ELR (cell line): Measurements from ENCODE around the gene GTPBP3.

Experiments
- DNase-seq: peaks from one replicate; pipeline ENCODE4 v3.0.0-alpha.2; 2015; ENCODE audit warnings: low read depth

The GTPBP3 gene

DNA sequence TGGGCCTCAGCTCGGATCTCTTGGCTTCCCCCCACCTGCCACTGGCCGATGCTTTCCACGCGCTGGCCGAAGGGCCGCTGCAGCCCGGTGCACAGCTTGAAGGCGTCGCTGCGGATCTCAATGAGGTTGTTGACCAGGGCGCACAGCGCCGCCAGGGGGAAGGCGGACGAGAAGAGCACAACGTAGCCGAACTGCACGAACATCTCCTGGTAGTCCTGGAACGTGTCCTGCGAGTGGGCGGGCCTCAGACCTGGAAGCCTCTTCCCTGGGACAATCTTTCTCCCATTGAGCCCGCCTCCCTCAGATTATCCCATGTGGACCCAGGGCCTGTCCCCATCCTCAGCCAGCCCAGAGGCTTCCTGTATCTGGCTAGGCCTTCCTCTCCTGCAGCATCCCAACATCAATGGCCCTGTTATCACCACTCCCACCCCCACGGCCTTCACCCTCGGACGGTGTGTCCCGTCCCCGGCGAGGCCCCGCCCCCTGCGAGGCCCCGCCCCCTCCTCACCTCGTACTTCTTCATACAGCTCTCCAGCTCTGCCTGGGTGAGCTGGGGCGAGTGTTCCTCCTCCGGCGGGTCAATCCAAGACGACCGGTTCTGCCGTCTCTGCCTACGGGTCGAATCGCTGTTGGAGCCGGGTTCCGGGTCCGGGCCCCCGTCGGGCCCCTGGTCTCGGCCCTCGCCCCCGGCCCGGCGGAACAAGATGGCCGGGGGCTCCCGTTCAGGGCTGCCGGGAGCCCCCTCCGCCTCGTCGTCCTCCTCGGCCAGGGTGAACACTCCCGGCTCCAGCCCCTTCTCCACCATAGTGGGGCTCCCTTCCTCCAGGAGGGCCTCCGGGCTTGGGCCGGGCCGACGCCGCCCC lies 9.5 kb upstream of the GTPBP3 start:
- DNase-seq = no peak

DNA sequence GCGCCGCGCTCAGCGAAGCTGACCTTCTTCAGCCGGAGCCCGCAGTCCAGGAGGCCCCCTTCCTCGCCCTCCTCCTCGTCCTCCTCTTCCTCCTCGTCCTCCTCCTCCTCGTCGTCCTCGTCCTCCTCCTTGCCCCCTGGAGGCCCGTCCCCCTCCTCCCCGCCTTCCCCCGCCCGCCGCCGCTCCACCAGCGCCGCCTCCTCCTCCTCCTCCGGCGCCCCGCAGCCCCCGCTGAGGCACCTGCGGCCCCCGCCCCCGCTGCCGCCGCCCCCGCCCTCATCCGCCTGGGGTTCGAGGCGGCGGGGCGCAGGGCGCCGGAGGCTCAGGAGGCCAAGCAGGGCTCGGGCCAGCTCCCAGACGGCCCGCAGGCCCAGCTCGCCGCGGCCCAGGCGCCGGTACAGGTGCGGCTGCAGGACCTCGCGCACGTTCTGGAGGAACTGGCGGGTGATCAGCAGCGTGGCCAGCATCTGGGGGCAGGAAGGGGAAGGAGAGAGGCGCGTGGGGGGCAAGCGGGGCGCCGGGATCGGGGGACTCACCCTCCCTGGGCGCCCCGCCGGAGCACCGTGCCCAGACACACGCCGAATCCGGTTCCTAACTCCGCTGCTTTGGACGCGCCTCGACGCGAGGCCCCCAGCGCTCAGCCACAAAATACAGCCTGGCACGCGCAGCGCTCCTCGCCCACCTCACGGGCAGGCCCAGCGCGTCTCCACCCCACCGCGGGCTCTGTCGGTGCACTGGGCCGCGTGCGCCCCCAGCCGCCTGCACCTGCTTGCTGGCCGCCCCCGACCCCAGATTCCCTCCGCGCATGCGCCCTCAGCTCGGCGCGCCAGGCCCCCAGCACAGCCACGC lies 8.6 kb upstream of the GTPBP3 start:
- DNase-seq = no peak

DNA sequence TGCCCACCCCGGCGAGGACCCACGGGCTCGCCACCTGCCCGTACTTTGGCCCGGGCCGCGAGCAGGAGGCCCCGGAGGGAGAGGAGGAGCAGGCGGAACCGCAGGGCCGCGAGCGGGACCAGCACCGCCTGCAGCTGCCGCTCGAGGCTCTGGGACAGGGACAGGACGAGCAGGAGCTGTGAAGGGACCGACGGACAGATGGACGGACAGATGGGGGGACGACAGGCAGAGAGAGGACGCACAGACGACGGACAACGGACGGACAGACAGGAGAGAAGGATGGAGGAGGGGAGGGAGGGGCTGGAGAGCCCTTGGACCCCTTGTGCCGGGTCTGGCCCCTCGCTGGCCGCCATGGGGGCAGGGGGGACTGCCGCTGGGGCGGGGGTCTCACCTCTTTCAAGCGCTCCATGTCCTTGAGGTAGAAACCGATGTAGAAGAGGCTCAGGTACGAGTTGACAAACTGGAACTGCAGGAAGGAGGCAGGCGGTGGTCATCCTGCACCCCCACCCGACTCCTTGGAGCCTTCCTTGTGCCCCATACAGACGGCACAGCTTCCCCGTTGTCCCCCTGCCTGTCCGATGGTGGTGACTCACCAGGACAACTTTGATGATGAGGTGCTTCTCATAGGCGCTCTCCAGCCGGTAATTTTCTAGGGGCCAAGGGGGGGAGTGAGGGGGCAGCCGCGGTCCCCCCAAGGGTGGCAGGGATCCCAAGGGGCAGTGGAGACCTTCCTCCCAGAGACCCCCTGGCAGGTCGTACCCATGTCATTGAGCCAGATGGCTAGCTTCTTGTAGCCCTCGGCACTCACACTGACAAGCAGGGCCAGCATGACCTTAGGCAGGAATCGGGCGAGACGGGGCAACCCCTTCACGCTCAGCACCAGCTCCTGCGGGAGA lies 7.7 kb upstream of the GTPBP3 start:
- no peak for DNase-seq

DNA sequence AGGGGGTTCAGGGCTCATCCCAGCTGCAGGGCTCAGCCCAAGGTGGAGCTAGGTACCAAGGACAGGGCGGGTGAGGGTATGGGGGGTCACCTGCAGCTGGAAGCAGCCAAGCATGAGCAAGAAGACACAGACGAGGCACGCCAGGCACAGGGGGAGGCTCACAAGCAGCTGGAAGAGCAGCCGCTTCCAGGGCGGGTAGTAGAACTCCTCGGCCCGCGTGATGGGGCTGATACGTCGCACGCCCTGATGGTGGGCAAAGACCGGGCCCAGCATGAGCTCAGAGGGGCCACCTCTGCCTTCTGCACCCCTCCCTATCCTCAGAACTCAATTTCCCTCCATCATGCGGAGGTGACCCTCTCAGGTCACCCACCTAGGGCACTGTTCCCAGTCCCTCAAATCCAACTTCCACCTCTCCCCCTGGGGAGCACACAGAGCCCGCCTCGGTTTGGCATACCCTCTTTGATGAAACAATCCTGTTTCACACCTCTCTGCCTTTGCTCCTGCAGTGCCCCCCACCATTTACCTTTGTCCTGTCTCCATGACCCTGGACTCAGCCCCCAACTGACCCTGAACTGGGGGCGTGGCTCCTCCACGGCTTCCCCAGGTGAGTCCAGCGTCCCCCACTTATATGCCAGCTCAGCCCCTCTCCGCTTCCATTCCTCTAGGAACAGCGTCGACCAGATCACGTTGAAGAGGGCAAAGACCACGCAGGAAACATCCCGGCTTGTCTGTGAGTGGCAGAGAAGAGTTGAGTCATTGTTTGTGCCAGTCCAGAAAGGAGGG lies 6.9 kb upstream of the GTPBP3 start:
- DNase-seq = no peak

DNA sequence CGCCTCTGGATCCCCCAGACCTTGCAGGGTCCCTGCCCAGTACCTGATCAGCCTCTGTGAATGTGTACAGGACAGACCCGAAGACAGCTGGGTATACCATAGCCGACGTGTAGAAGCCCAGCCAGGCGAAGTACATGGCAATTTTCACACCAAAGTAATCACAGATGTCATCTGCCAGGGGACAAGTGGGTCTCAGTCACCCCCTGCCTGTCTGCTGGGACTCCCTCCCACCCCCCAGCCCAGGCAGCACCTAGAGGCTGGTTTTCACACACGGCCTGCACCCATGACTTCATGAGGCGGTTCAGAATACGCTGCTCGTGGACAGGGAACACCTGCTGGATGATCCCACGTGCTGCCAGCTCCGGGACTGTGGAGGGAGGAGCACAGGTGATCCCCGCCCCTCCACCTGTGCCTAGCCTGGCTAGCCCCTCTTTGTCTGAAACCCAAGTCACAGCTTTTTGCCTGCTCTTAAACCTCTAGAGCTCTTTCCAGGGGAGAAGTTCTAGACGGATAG lies 6.3 kb upstream of the GTPBP3 start:
- no peak for DNase-seq

DNA sequence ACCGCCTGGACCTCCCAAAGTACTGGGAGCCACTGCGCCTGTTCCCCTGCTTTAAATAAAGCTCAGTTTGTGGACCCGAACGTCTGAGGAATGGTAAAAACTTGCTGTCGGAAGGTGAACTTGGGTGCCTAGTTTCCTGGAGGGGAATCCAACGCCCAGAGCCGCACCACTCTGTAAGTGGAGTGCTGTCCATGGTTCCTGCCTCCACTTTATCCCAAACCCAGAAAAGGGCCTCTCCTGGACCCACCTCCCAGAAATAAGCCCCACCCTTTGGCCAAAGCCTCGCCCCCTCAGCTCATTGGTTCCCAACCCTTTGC lies 5.0 kb upstream of the GTPBP3 start:
- no peak for DNase-seq

DNA sequence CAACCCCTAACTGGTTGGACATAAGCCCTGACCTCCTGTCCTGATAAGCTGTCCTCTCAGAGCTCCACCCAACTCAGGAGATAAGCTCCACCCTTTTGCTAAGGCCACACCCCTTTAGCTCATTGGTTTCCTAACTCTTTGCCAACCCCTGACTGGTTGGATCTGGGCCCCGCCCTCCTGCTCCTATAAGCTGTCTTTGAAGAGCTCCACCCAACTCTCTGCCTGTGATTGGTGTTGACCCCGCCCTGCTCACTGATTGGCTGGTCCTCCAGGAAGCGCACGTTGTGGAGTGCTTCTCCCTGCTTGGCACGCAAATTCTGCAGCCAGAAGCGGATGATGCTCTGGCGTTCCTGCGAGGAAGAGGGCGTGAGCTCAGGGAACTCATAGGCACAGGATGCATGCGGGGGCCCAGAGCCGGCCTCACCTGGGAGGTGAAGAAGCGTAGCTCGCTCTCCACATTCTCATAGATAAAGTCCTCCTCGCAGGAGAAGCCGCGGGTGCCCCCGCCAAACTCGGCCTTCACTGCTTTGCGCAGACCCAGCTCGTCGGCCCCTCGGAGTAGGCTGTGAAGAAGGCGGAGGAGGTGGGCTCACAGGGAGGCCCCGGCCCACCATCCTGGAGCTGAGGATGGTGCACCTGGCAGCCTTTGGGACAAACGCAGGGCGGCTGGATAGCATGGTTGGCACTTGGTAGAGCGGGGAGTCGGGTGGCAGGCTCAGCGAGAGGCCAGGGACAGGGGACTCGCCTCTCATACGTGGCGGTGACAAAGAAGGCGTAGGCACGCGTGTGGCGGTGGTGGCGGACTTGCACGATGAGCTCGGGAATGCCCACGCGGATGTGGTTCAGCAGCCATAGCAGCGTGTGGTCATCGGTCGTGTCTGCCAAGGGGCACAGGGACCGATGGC lies 4.4 kb upstream of the GTPBP3 start:
- peak; percentile 65 for DNase-seq

DNA sequence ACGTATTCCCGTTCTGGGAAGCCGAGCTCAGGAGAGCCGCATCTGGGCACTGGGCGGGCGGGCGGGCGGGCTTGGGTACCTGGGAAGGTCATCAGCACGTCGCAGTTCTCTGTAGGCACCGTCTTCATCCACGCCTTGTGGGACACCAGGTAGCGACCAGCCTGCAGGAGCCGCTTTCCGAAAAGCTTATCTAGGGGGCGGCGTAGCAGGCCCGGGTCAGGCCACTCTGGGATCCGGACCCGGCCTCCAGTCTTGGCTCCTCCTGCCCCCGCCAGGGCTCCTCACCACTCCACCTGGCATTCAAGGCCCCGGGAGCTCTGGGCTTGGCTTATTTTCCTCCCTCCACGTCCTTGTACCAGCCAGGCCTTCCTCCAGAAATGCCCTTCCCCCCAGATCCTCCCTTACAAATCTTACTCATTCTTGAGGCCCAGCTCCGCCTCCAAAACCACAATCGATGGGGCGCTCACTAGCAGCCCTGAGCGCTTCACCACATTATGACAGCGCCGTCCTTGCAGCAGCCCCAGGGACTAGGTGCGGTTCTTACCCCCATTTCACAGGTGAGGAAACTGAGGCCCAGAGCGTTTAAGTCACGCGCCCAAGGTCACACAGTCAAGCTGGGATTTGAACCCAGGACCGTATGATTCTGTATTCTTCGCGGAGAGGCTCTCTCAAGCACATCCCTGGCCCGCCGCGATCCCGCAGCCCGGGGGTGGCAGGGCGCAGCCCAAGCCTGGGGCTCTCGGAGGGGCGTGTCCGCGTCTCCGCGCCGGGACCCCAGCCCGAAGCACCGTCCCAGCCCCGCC lies 3.5 kb upstream of the GTPBP3 start:
- peak; percentile 92 for DNase-seq

DNA sequence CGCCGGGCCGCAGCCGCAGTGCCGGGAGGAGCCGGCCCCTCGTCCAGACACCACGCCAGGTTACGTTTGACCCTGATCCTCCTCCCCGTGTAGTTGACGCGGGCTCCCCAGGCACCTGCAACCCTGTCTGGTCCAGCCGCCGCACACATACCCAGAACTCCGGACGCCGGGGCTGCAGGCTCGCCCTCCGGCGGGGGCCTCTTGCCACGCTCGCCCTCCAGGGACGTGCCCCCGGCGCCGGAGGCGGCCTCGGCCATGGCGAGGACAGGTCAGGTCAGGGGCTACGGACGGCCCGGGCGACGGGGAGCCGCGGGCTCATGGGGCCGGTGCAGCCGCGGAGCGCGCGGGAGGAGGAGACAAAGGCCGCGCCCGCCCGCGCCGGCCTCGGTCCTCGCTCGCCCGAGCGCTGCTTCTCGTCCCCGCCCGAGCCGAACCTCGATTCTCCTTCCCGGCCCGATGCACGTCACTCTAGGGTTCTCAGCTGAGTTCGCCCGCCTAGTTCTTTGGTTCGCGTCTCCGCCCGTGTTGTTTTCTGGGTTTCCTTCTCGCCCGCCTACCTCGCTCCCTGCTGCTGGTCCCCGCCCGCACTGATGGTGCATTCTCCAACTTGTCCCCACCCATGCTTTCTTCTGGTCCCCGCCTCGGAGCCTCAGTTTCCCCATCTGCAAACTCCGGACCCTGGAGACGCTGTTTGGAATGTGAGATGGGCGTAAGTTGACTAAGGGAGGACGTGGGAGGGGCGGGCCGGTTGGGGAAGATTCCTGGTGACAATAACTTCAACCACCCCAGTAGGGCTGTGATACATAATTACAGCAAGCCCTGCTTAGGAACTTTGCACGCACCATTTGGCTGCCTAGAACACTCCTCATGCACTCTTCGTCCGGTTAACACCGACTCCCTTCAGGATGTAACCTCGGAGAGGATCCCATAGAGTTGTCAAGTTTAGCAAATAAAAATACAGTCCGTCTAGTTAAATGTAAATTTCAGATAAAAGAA lies 2.6 kb upstream of the GTPBP3 start, which contains the start of gene ANO8:
TSS of gene ANO8 (minus strand) at position 442 of the 996 bp plus-strand sequence. CDS start at position 257, 185 bp downstream.
- peak; percentile 99 for DNase-seq

DNA sequence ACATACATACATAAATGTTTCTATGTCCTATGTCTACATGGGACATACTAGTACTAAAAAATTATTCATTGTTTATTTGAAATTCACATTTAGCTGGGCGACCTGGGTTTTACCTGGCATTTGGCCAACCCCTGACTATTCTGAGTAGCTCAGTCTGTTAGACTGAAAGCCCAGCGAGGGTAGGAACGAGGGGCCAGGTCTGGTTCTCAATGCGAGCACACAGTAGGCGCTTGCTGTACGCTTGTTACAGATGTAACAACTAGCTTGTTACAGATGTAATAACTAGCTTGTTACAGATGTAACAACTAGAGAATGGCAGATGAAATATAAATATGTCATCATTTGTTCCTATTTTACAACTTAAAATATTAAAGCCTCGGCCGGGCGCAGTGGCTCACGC lies 1.8 kb upstream of the GTPBP3 start:
- no peak for DNase-seq

DNA sequence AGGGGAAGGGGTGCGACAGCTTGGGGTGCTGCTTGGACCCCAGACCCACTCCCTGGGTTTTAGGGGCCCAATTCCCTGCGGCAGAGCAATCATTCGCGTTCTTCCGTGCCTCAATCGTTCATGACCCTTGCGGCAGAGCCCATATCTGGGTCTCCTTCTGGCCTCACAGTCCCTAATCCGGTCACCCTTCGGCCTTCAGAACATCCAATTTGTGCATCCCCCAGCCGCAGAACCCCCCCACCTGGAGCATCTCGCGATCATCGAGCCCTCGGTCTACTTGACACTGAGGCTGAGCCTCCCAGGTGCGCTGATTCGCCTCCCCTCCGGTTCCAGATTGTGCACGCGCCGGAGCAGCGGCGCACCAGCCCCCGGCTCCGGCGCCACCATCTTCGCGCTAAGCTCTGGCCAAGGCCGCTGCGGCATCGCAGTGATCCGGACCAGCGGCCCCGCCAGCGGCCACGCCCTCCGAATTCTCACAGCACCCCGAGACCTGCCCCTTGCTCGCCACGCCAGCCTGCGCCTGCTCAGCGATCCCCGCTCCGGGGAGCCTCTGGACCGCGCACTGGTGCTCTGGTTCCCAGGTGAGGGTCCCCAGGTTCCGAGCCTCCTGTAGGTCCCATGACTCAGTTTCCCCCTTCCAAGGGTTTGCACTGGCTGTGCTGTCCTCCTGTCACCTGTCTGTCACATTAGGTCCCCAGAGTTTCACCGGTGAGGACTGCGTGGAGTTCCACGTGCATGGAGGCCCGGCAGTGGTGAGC lies 501 bp downstream of the GTPBP3 start:
- DNase-seq = peak; percentile 61

DNA sequence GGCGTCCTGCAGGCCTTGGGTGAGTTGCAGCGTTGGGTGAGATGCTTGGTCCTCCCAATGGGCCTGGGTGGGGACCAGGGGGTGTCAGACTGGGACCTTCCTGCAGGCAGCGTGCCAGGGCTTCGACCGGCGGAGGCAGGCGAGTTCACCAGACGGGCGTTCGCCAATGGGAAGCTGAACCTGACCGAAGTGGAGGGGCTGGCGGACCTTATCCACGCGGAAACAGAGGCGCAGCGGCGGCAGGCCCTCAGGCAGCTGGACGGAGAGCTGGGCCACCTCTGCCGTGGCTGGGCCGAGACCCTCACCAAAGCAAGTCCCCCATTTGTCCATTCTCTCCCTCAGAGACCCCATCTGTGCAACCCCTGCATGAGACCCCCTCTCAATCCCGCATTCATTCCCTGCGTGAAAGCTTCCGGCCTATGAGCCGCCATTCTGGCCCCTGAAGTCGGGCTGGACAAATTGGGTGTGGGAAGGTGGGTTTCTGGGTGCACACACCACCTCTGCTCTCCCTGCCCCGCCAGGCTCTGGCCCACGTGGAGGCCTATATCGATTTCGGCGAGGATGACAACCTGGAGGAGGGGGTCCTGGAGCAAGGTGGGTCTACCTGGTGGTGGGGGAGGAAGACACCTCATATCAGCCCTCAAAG lies 1.2 kb downstream of the GTPBP3 start:
- DNase-seq = no peak

DNA sequence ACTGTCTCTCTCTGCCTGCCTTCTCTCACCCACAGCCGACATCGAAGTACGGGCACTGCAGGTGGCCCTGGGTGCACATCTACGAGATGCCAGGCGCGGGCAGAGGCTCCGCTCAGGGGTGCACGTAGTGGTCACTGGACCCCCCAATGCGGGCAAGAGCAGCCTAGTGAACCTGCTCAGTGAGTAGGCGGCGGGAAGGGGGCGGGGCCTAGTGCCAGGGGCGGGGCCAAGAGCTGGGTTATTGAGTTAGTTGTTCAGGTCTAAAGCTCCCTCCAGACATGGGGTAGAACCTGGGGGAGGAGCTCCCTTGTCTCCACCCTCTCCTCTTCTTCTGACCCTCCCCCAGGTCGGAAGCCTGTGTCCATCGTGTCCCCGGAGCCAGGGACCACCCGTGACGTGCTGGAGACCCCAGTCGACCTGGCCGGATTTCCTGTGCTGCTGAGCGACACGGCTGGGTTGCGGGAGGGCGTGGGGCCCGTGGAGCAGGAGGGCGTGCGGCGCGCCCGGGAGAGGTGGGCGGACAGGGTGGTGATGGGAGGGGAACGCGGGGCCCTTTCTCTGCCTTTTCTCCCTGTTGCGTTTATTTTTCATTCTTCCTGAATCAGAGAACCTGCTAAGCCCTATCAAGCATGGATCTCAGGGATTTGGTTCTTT lies 1.9 kb downstream of the GTPBP3 start:
- no peak for DNase-seq

DNA sequence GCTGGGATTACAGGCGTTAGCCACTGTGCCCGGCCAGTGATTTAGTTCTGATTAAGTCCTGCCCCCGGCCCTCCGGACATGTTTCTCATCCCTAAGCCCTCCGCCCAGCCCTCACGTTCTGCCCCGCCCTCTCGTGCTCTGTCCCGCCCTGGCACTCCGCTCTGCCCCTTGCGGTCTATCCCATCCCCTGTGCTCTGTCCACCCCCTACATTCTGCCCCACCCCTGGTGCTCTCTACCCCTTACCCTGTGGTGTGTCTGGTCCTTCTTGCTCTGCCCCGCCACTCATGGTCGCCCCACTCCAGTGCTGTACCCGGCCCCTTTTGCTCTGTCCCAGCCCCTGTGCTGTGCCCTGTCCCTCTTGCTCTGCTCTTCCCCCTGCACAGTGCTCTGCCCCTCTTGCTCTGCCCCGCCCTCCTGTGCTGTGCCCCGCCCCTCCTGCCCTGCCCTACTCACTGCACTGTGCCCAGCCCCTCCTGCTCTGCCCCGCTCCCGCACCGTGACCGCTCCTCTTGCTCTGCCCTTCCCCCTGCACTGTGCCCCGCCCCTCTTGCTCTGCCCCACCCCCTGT lies 3.0 kb downstream of the GTPBP3 start:
- DNase-seq = no peak

DNA sequence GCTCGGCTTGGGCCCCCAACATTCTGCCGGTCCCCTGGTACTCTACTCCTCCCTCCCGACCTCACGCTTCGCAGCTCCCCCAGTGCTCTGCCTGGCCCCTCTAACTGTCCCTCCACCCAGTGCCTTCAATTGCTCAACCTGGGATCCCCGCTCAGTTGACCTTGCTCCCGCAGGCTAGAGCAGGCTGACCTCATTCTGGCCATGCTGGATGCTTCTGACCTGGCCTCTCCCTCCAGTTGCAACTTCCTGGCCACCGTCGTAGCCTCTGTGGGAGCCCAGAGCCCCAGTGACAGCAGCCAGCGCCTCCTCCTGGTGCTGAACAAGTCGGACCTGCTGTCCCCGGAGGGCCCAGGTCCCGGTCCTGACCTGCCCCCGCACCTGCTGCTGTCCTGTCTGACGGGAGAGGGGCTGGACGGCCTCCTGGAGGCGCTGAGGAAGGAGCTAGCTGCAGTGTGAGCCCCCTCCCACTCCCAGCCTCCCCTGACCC lies 3.6 kb downstream of the GTPBP3 start:
- no peak for DNase-seq

DNA sequence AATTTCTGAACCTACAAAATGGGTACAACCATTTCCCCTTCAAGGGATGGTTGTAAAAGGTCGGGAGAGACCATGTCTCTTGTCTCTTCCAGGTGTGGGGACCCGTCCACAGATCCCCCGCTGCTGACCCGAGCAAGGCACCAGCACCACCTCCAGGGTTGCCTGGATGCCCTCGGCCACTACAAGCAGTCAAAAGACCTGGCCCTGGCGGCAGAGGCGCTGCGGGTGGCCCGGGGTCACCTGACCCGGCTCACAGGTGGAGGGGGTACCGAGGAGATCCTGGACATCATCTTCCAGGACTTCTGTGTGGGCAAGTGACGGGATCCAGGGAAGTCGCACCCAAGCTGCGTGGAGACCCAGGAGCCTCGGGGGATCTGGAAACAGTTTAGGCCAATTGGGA lies 4.0 kb downstream of the GTPBP3 start:
- no peak for DNase-seq
